ENCODE results near the gene SSTR3.

The SSTR3 gene

GRCh38 chr22:37212174-37212906 is at the start of gene SSTR3:
Gene SSTR3 (minus strand): TSS chr22:37212477. CDS start chr22:37207803, 4,674 bp downstream.
- H3K9ac ChIP-seq (ENCODE audit: low read depth in 1 of 2, low read length in 2 of 2): no peak within 1 kb of the TSS
- H3K36me3 ChIP-seq (ENCODE audit: control insufficient read depth in 1 of 2, insufficient read depth in 2 of 2, low read length in 2 of 2): no peaks in the 10 kb centered on the region
- no peak within 1 kb of the TSS for H3K4me3 ChIP-seq (ENCODE audit: low read depth in 1 of 2, low read length in 2 of 2)
- H3K9me3 ChIP-seq (ENCODE audit: control insufficient read depth in 1 of 2, low read length in 2 of 2): no peaks in the 10 kb centered on the region
- H3K27ac ChIP-seq (ENCODE audit: low read depth, low read length): no peak within 1 kb of the TSS
- no peaks in the 10 kb centered on the region for H3K4me1 ChIP-seq (ENCODE audit: control insufficient read depth in 1 of 2, insufficient read depth in 2 of 2, low read length in 2 of 2)
- H3K27me3 ChIP-seq (ENCODE audit: control insufficient read depth in 1 of 2, insufficient read depth in 2 of 2, low read length in 2 of 2): peaks cover 0 to 7% of the 10 kb centered on the region in 2 donors

- Histone ChIP-seq H3K4me3 (ENCODE audit: low read depth in 1 of 2, low read length in 2 of 2) (no peak overlapping the region), H3K27ac (ENCODE audit: low read depth, low read length) (no peak overlapping the region), H3K27me3 (ENCODE audit: control insufficient read depth in 1 of 2, insufficient read depth in 2 of 2, low read length in 2 of 2) (peaks cover 10 to 20% of the 10 kb centered on the region in 2 donors), H3K9ac (ENCODE audit: low read depth in 1 of 2, low read length in 2 of 2) (no peak overlapping the region), H3K36me3 (ENCODE audit: control insufficient read depth in 1 of 2, insufficient read depth in 2 of 2, low read length in 2 of 2) (no peaks in the 10 kb centered on the region), H3K9me3 (ENCODE audit: control insufficient read depth in 1 of 2, low read length in 2 of 2) (peaks cover 4 to 11% of the 10 kb centered on the region in 2 donors), H3K4me1 (ENCODE audit: control insufficient read depth in 1 of 2, insufficient read depth in 2 of 2, low read length in 2 of 2) (peaks cover 12 to 14% of the 10 kb centered on the region in 2 donors)
These were observed 48.6 kb upstream of the SSTR3 start for GRCh38 chr22:37260901-37261336.

DNA sequence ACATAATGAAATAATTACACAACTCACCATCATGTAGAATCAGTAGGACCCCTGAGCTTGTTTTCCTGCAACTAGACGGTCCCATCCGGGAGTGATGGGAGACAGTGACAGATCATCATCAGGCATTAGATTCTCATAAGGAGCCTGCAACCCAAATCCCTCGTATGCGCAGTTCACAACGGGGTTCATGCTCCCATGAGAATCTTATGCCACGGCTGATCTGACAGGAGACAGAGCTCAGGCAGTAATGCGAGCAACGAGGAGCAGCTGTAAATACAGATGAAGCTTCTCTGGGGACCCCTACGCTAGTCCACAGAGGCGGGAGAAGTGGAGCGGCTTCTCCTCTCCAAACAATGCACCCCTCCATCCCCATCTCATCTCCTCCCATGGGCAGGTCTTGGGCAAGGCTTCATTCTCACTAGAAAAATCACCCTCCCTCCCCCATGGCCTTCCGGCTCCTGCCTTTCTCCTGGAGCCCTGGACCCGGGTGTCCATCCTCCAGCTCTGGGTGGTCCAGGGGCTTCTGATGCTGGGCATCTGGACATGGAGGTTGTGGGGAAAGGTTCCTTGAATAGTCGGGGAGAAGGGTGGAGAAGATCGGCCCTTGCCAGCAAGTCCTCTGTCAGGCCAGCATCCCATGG is 48.0 kb upstream of the SSTR3 start:
- Histone ChIP-seq H3K4me1 (ENCODE audit: control insufficient read depth in 1 of 2, insufficient read depth in 2 of 2, low read length in 2 of 2) (peaks cover 12 to 14% of the 10 kb centered on the region in 2 donors), H3K27ac (ENCODE audit: low read depth, low read length) (no peak overlapping the region)

DNA sequence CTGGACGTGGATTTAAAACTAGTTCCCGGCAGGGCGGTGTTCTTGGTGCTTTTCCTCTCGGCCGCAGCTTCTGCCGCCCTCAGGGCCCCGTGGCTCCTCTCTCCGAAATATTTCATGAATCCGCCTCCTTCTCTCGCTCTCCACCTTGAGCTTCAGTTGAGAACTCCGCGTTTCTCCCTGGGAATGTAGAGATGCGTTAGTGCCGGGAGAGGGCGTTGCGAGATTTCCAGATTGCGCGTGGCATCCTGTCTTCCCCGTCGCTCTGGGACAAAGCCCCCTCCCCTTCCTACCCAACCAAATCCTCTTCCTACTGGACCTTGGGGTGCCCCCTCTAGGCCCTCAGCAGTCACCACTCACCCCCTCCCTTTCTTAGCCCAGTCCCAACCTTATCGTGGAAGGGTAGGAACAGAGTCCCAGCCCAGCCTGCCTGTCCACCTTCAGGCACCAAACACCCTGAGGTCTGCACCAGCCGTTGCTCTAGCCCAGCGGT is 47.3 kb upstream of the SSTR3 start:
- peaks cover 10 to 20% of the 10 kb centered on the region in 2 donors for H3K27me3 ChIP-seq (ENCODE audit: control insufficient read depth in 1 of 2, insufficient read depth in 2 of 2, low read length in 2 of 2)

More for the DNA sequence above, 48.0 kb upstream of the SSTR3 start:
- Histone ChIP-seq H3K9me3 (ENCODE audit: control insufficient read depth in 1 of 2, low read length in 2 of 2) (peaks cover 4 to 11% of the 10 kb centered on the region in 2 donors), H3K4me3 (ENCODE audit: low read depth in 1 of 2, low read length in 2 of 2) (no peak overlapping the region), H3K9ac (ENCODE audit: low read depth in 1 of 2, low read length in 2 of 2) (no peak overlapping the region), H3K27me3 (ENCODE audit: control insufficient read depth in 1 of 2, insufficient read depth in 2 of 2, low read length in 2 of 2) (peaks cover 10 to 20% of the 10 kb centered on the region in 2 donors), H3K36me3 (ENCODE audit: control insufficient read depth in 1 of 2, insufficient read depth in 2 of 2, low read length in 2 of 2) (no peaks in the 10 kb centered on the region)

GRCh38 chr22:37258753-37259401 is 46.6 kb upstream of the SSTR3 start:
- Histone ChIP-seq H3K4me1 (ENCODE audit: control insufficient read depth in 1 of 2, insufficient read depth in 2 of 2, low read length in 2 of 2) (peaks cover 12 to 14% of the 10 kb centered on the region in 2 donors), H3K27me3 (ENCODE audit: control insufficient read depth in 1 of 2, insufficient read depth in 2 of 2, low read length in 2 of 2) (peaks cover 10 to 20% of the 10 kb centered on the region in 2 donors), H3K9me3 (ENCODE audit: control insufficient read depth in 1 of 2, low read length in 2 of 2) (peaks cover 0 to 4% of the 10 kb centered on the region in 2 donors), H3K27ac (ENCODE audit: low read depth, low read length) (no peak overlapping the region), H3K36me3 (ENCODE audit: control insufficient read depth in 1 of 2, insufficient read depth in 2 of 2, low read length in 2 of 2) (no peaks in the 10 kb centered on the region), H3K4me3 (ENCODE audit: low read depth in 1 of 2, low read length in 2 of 2) (no peak overlapping the region), H3K9ac (ENCODE audit: low read depth in 1 of 2, low read length in 2 of 2) (no peak overlapping the region)

More for the DNA sequence above, 47.3 kb upstream of the SSTR3 start:
- Histone ChIP-seq H3K4me3 (ENCODE audit: low read depth in 1 of 2, low read length in 2 of 2) (no peak overlapping the region), H3K36me3 (ENCODE audit: control insufficient read depth in 1 of 2, insufficient read depth in 2 of 2, low read length in 2 of 2) (no peaks in the 10 kb centered on the region), H3K27ac (ENCODE audit: low read depth, low read length) (no peak overlapping the region), H3K9ac (ENCODE audit: low read depth in 1 of 2, low read length in 2 of 2) (no peak overlapping the region), H3K4me1 (ENCODE audit: control insufficient read depth in 1 of 2, insufficient read depth in 2 of 2, low read length in 2 of 2) (peaks cover 12 to 14% of the 10 kb centered on the region in 2 donors), H3K9me3 (ENCODE audit: control insufficient read depth in 1 of 2, low read length in 2 of 2) (peaks cover 4 to 11% of the 10 kb centered on the region in 2 donors)

DNA sequence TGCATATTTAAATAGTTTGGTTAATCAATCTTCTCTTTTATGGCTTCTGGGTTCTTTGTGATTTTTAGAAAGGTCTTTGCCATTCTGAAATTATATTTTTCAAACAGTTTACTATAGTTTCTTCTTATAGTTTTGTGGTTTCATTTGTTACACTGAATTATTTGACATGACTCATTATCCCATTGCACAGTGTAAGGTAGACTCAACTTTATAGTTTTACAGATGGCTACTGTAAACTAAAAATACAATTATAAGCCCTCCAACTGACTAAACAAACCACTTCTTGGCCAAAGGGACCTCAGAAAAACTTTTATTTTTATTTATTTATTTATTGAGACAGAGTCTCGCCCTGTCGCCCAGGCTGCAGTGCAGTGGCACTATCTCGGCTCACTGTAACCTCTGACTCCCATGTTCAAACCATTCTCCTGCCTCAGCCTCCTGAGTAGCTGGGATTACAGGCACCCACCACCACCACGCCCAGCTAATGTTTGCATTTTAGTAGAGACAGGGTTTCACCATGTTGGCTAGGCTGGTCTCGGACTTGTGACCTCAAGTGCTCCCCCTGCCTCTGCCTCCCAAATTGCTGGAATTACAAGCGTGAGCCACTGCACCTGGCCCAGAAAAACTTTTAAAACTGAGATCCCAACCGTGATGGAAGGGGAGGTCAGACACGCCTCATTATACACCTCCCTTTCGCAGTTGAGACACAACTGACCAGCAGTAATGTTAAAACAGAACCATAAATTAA is 45.9 kb upstream of the SSTR3 start:
- peaks cover 10 to 20% of the 10 kb centered on the region in 2 donors for H3K27me3 ChIP-seq (ENCODE audit: control insufficient read depth in 1 of 2, insufficient read depth in 2 of 2, low read length in 2 of 2)
- peaks cover 12 to 14% of the 10 kb centered on the region in 2 donors for H3K4me1 ChIP-seq (ENCODE audit: control insufficient read depth in 1 of 2, insufficient read depth in 2 of 2, low read length in 2 of 2)
- H3K9ac ChIP-seq (ENCODE audit: low read depth in 1 of 2, low read length in 2 of 2): no peak overlapping the region
- H3K4me3 ChIP-seq (ENCODE audit: low read depth in 1 of 2, low read length in 2 of 2): no peak overlapping the region
- no peaks in the 10 kb centered on the region for H3K36me3 ChIP-seq (ENCODE audit: control insufficient read depth in 1 of 2, insufficient read depth in 2 of 2, low read length in 2 of 2)
- H3K27ac ChIP-seq (ENCODE audit: low read depth, low read length): no peak overlapping the region
- no peaks in the 10 kb centered on the region for H3K9me3 ChIP-seq (ENCODE audit: control insufficient read depth in 1 of 2, low read length in 2 of 2)

DNA sequence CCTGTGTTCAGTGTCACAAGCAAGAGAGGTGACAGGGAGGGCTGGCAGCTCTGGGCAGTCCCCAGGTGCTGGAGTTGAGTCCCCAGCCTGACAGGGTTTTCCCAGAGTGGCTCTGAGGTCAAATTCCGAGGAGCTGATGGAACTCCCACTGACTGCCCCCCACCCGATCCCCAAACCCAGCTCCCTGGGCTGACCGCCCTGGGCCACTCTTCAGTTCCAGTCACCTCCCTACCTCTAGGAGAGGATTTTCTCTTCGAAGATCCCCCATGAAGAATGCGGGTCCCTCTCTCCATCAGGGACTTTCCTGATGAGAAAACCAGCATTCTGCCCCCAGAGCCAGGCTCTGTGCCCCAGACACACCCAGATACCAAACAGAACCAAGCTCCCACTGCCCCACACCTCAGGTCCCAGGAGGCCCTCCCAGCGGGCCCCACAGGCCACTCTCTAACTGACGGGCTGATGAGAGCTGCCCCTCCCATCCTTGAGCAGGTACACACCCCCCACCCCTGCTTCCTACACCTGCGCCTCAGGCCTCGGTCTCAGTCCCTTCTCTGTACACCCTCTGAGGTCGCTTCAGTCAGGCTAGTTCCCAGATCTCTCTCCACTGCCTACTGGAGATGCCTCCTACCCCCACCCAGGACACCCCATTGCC is 43.9 kb upstream of the SSTR3 start:
- Histone ChIP-seq H3K4me1 (ENCODE audit: control insufficient read depth in 1 of 2, insufficient read depth in 2 of 2, low read length in 2 of 2) (peaks cover 12 to 14% of the 10 kb centered on the region in 2 donors), H3K27ac (ENCODE audit: low read depth, low read length) (no peak overlapping the region), H3K9ac (ENCODE audit: low read depth in 1 of 2, low read length in 2 of 2) (no peak overlapping the region), H3K4me3 (ENCODE audit: low read depth in 1 of 2, low read length in 2 of 2) (no peak overlapping the region), H3K36me3 (ENCODE audit: control insufficient read depth in 1 of 2, insufficient read depth in 2 of 2, low read length in 2 of 2) (no peaks in the 10 kb centered on the region), H3K27me3 (ENCODE audit: control insufficient read depth in 1 of 2, insufficient read depth in 2 of 2, low read length in 2 of 2) (peaks cover 5 to 9% of the 10 kb centered on the region in 2 donors), H3K9me3 (ENCODE audit: control insufficient read depth in 1 of 2, low read length in 2 of 2) (no peaks in the 10 kb centered on the region)

DNA sequence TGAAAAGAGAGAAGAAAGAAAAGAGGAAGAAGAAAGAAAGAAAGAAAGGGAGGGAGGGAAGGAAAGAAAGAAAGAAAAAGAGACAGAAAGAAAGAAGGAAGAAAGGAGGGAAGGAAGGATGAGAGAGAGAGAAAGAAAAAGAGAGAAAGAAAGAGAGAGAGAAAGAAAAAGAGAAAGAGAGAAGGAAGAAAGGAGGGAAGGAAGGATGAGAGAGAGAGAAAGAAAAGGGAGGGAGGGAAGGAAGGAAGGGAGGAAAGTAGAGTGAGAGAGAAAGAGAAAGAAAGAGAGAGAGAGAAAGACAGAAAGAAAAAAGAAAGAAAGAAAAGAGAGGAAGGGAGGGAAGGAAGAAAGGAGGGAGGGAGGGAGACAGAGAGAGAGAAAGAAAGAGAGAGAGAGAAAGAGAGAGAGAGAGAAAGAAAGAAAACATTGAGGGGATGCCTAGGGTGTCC is 43.3 kb upstream of the SSTR3 start:
- Histone ChIP-seq H3K9me3 (ENCODE audit: control insufficient read depth in 1 of 2, low read length in 2 of 2) (no peaks in the 10 kb centered on the region), H3K4me1 (ENCODE audit: control insufficient read depth in 1 of 2, insufficient read depth in 2 of 2, low read length in 2 of 2) (peaks cover 12 to 14% of the 10 kb centered on the region in 2 donors), H3K9ac (ENCODE audit: low read depth in 1 of 2, low read length in 2 of 2) (no peak overlapping the region), H3K27ac (ENCODE audit: low read depth, low read length) (no peak overlapping the region), H3K4me3 (ENCODE audit: low read depth in 1 of 2, low read length in 2 of 2) (no peak overlapping the region), H3K36me3 (ENCODE audit: control insufficient read depth in 1 of 2, insufficient read depth in 2 of 2, low read length in 2 of 2) (no peaks in the 10 kb centered on the region), H3K27me3 (ENCODE audit: control insufficient read depth in 1 of 2, insufficient read depth in 2 of 2, low read length in 2 of 2) (peaks cover 5 to 8% of the 10 kb centered on the region in 2 donors)

DNA sequence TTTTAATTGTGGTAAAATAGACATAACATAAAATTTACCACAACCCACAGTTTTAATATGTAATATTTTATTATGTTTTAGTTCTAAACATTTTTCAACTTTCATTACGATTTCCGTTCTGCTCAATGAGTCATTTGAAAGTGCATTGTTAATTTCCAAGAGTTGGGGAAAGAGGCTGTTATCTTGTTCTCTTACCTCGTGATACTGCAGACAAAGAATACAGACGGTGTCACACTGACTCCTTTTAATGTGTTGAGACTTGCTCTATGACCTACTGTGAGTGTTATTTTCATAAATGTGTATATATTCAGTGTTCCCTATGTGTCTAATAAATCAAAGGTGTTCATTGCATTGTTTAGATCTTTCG is 42.6 kb upstream of the SSTR3 start:
- Histone ChIP-seq H3K36me3 (ENCODE audit: control insufficient read depth in 1 of 2, insufficient read depth in 2 of 2, low read length in 2 of 2) (no peaks in the 10 kb centered on the region), H3K27me3 (ENCODE audit: control insufficient read depth in 1 of 2, insufficient read depth in 2 of 2, low read length in 2 of 2) (peaks cover 3 to 4% of the 10 kb centered on the region in 2 donors), H3K9me3 (ENCODE audit: control insufficient read depth in 1 of 2, low read length in 2 of 2) (no peaks in the 10 kb centered on the region), H3K27ac (ENCODE audit: low read depth, low read length) (no peak overlapping the region), H3K9ac (ENCODE audit: low read depth in 1 of 2, low read length in 2 of 2) (no peak overlapping the region), H3K4me3 (ENCODE audit: low read depth in 1 of 2, low read length in 2 of 2) (no peak overlapping the region), H3K4me1 (ENCODE audit: control insufficient read depth in 1 of 2, insufficient read depth in 2 of 2, low read length in 2 of 2) (peaks cover 12 to 14% of the 10 kb centered on the region in 2 donors)

All from duodenal mucosa (tissue), 2 donors.